ENCODE measurements around the gene PLP1.
"Not testable (repeated sequence)": the region's sequence is repeated elsewhere in the genome, so short reads cannot be mapped to it uniquely, and the experiment has no call there.

PLP1 gene

DNA sequence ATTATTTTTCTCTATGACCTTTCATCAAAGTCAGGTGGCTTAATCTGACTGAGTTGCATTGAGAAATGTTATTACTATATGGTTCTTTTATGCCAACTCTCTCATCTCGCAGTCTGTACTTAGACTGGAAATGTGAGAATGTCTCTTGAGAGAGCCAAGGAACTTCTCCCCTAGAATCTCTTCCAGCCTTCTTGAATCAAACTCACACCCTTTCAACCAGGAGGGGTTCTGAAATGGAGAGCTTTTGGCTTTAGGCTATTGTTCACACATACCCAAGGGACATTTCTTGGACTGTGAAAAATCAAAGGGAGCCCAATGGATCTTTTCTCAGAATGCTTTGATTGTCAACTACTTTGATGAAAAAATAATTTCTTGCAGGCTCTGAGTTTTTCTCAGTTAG is 5.1 kb downstream of the PLP1 start:
- DNase-seq, result no peak

GRCh38 chrX:103782640-103783039 is 6.0 kb downstream of the PLP1 start:
- no peak for DNase-seq

DNA sequence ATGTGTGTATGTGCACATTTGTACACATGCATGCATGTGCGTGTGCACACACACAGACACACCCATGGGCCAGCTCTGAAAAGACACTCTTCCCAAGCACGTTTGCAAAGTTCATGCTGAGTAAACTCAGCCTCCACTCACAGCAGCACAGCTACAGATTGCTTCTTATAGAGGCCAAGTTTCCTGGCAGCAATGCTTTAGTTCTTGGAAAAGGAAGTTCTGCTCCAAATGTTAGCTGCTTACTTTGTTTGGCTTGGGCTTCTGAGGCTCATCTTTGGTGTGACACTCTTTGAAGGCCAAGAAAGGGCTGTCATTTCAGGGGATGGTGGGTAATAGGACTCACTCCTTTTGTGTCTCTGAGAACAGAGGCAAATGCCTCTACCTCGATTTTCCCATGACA is 6.6 kb downstream of the PLP1 start:
- DNase-seq, result no peak

GRCh38 chrX:103783971-103784370 is 7.3 kb downstream of the PLP1 start:
- DNase-seq, result no peak

DNA sequence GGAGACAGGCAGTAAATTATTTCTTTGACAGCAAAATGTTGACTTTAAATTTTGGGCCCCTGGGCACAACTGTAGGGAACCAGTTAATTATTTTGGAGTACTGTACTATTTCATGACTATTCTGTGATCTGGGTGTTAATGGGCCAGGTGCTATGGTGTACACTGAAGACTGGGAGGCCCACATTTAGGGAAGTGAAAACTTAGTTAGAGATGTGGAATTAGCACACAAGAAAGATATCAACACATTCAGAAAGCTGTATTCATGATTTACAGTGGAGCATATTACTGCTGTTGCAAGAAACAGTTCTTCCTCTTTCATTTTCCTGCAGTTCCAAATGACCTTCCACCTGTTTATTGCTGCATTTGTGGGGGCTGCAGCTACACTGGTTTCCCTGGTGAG is 12.4 kb downstream of the PLP1 start:
- DNase-seq, result no peak

DNA sequence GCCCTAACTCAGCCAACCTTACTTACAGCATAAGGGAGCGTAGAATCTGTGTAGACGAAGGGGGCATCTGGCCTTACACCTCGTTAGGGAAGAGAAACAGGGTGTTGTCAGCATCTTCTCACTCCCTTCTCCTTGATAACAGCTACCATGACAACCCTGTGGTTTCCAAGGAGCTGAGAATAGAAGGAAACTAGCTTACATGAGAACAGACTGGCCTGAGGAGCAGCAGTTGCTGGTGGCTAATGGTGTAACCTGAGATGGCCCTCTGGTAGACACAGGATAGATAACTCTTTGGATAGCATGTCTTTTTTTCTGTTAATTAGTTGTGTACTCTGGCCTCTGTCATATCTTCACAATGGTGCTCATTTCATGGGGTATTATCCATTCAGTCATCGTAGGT is 14.6 kb downstream of the PLP1 start:
- no peak for DNase-seq

DNA sequence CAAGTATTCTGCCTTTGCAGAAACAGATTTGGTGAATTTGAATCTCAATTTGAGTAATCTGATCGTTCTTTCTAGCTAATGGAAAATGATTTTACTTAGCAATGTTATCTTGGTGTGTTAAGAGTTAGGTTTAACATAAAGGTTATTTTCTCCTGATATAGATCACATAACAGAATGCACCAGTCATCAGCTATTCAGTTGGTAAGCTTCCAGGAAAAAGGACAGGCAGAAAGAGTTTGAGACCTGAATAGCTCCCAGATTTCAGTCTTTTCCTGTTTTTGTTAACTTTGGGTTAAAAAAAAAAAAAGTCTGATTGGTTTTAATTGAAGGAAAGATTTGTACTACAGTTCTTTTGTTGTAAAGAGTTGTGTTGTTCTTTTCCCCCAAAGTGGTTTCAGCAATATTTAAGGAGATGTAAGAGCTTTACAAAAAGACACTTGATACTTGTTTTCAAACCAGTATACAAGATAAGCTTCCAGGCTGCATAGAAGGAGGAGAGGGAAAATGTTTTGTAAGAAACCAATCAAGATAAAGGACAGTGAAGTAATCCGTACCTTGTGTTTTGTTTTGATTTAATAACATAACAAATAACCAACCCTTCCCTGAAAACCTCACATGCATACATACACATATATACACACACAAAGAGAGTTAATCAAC is 15.3 kb downstream of the PLP1 start:
- no peak for DNase-seq

GRCh38 chrX:103792916-103793544 is 16.4 kb downstream of the PLP1 start:
- no peak for DNase-seq

GRCh38 chrX:103793545-103793940 is 16.9 kb downstream of the PLP1 start:
- no peak for DNase-seq

DNA sequence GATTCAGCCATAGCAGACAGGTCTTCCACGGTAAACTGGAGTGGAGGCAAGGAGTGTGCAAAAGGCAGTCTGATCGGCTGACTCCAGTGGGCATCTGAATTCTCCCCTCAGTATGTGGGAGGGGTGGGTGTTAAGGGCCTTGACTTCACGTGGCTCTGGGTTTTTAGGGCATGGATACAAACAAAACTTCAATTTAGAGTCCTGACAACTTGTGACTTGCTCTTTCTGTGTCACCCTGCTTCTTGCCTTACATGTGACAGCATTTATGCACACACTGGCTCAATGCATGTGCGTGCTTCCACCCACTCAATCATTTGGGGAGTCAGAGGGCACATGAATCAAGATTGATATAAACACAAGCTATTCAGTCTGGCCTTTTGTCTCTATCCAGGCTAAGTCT is 17.5 kb downstream of the PLP1 start:
- no peak for DNase-seq

GRCh38 chrX:103797691-103798090 is 21.1 kb downstream of the PLP1 start:
- no peak for DNase-seq

DNA sequence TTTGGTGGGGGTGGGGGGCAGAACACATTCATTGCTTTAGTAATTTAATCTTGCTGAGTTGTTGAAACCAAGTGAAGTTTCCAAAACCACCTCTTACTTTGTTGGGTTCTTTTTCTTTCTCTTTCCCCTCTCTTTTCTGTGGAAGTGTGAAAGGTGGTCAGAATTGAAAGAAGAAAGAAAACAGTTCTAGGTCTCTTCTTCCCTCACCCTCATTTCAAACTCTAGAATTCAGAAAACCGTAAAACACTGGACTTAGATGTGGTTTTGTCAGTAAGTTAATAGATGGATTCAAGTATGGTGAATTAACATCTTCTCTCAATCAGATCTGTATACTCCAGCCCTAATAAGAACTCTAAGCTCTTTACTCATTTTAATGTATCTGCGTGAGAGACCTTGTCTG is 23.7 kb downstream of the PLP1 start:
- DNase-seq, result no peak

DNA sequence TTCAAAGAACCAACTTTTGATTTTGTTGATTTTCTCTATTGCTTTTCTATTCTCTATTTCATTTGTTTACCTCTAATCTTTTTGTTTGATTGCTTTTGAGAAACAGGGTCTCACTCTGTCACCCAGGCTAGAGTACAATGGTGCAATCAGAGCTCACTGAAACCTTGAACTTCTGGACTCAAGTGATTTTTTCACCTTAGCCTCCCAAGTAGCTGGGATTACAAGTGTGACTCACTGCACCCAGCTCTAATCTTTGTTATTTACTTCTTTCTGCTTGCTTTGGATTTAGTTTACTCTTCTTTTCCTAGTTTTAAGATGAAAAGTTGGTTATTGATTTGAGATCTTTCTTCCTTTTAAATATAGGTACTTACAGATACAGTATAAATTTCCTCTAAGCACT is 29.2 kb downstream of the PLP1 start:
- no peak for DNase-seq

- no peak for DNase-seq
Measured at GRCh38 chrX:103806862-103807474, 30.3 kb downstream of the PLP1 start.

GRCh38 chrX:103811858-103812257 is 35.2 kb downstream of the PLP1 start:
- DNase-seq, result no peak

GRCh38 chrX:103817101-103817500 is 40.5 kb downstream of the PLP1 start:
- not testable (repeated sequence) for DNase-seq

- DNase-seq, result peak in 3 of 6 experiments; percentile 1 to 72 (median 56)
Measured at GRCh38 chrX:103817502-103817901, 40.9 kb downstream of the PLP1 start.

- DNase-seq, result no peak
Measured at GRCh38 chrX:103818842-103819619, 42.4 kb downstream of the PLP1 start.

- DNase-seq, result not testable (repeated sequence)
Measured at GRCh38 chrX:103820802-103821201, 44.2 kb downstream of the PLP1 start.

- DNase-seq, result no peak
Measured at GRCh38 chrX:103823591-103823990, 47.0 kb downstream of the PLP1 start.

DNA sequence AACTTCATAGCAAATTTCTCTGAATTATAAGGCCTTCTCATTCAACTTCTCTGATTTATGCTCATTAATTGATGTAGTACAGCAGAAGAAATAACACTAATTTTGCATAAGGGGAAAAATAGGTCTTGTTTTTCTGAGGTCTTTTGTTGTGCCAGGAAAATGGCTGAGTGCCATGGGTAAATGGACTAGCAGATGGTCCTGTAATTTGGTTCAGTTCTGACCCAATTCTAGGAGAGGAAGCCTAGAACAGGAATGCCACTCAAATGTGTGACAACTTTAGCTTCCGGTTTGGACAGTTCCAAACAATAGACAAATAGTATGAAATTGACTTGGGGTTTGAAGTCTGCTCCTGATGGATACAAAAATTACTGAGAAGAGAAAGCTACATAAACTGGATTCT is 49.2 kb downstream of the PLP1 start:
- no peak for DNase-seq

DNA sequence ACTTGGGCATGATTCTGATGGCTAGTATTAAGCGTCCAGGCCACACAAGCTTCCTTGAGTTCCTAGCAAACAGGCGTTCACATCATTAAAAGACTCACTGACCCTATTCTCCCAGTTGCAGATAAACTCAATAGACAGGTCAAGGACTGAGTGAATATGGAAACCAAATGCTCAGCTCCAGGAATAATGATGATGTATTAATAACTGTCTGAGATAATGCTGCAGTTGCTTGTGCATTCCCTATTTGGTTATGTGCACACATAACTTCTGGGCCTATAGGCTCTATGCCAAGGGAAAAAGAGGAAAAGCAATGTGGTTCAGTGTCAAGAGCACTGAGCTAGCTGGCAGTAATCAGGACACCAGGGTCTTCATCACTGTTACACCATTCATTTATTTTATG is 51.9 kb downstream of the PLP1 start:
- DNase-seq, result no peak

DNA sequence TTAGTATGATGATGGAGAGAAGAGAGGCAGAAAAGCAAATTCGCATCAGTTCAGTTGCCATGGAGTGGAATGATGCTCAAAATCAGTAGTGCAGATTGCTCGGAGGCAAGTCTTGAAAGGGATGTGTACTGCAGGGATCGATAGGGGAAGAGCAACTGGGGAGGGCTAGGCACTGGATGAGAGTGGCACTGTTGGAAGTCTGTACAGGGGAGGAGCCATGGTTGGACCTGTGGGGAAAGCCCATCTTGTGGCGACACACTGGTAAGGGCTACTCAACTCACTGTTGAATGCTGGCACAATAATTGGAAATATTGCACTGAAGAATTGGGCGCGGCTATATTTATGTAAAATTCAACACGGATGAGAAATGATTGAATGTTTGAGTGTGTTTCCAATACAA is 54.2 kb downstream of the PLP1 start:
- no peak for DNase-seq

DNA sequence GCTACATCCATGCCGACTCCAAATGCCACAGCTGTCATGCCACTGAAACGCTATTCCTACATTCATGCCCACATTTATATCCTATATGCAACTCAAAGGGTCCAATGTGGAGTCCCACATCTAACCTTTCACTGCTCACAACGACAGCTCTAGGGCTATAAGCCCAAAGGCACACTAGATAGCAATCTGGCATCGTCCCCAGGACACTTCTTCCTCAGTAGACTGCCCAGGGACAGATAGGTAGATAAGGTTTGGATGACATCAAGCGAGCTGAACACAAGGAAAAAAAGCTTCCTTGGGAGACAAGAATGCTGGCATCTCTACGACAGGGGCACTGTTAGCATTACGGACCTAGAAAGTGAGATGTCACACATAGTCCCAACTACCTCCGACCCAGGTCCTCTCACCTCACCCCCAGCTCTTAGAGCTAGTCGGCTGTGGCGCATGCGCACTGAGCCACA is 54.7 kb downstream of the PLP1 start:
- DNase-seq, result no peak
